ENCODE measurements around the gene CFAP43. TPM values are rescaled to one million over a fixed set of nuclear protein-coding genes. Genes with fewer than 3 reads are reported as not detected.

CFAP43 gene
- total and polyA plus RNA-seq, 10 of the 15 experiments (the other 5 are each of a cell fraction or from before 2014, with no cell fraction given), result 0.06 to 0.14 (median 0.10) TPM; not detected in 5

- ChIA-PET SMC1A (ENCODE audit: uncharacterized antibody, unreplicated experiment) (interaction anchor here (1.0 to 7.3 kb wide), 9 partner anchors 8 to 369 kb away, joined by 3 to 30 read pairs (median 5); no protein-coding TSS in a partner anchor), CTCF (interaction anchor here (0.6 to 13.2 kb wide), 12 partner anchors 10 to 1322 kb away, joined by 3 to 105 read pairs (median 4); partner anchors contain the start of gene CFAP58), POLR2A (interaction anchor here (1.0 to 4.8 kb wide), 12 partner anchors 10 to 334 kb away, joined by 3 to 36 read pairs (median 4); partner anchors contain the start of genes CFAP43, GSTO2, ITPRIP and SFR1), RAD21 (ENCODE audit: unreplicated experiment) (interaction anchor here (0.7 to 3.9 kb wide), 5 partner anchors 10 to 131 kb away, joined by 3 to 24 read pairs (median 3); partner anchors contain the start of gene ITPRIP)
- H3K27me3 ChIP-seq (replicated peaks in 1 of 2; ENCODE audit: control insufficient read depth in 2 of 2, insufficient read depth in 2 of 2, low read length in 1 of 2), result no peaks in the 10 kb centered on the region
- intact Hi-C loops (cut with micrococcal nuclease; ENCODE audit: unreplicated experiment) (no loop called here), in situ Hi-C loops (cut with MboI) (no loop called here)
- H3K79me2 ChIP-seq (ENCODE audit: control insufficient read depth, insufficient read depth, low read length), result peaks cover 45% of the 10 kb centered on the region
- peaks cover 8% of the 10 kb centered on the region for H3K4me1 ChIP-seq (ENCODE audit: control insufficient read depth, insufficient read depth, low read length)
- TF ChIP-seq EGR1 (IDR thresholded peaks at IDR 0.05; ENCODE audit: borderline replicate concordance in 1 of 2, low read depth in 2 of 2, low read length in 2 of 2) (no peak), RELB (IDR thresholded peaks at IDR 0.05; ENCODE audit: low read depth) (0 out of 2 replicates have a peak, but pooled peaks have one; percentile 22), SMAD5 (IDR thresholded peaks at IDR 0.05; ENCODE audit: low read depth) (0 out of 2 replicates have a peak, but pooled peaks have one; percentile 18), MTA2 (IDR thresholded peaks at IDR 0.05; ENCODE audit: low read depth) (no peak), IKZF2 (IDR thresholded peaks at IDR 0.05) (peak; percentile 6 to 30; a peak in 3 of 4 replicates), ASH2L (IDR thresholded peaks at IDR 0.05; ENCODE audit: borderline replicate concordance, low read depth) (0 out of 2 replicates have a peak, but pooled peaks have one; percentile 14), SPI1 (IDR thresholded peaks at IDR 0.05; ENCODE audit: borderline replicate concordance, insufficient read depth, low read depth, low read length) (peak; percentile 37; the same call in 1 of the 2 replicates)
- ATAC-seq, result peak; percentile 68
- BruUV-seq (replicated peaks), result no TSS peak
- peak overlapping the region; percentile 92 for H3K9ac ChIP-seq (ENCODE audit: control insufficient read depth, insufficient read depth, low read length)
- peak overlapping the region; percentile 82 for H3K4me2 ChIP-seq (ENCODE audit: control insufficient read depth, insufficient read depth)
- H4K20me1 ChIP-seq (ENCODE audit: control insufficient read depth, insufficient read depth), result no peaks in the 10 kb centered on the region
- FAIRE-seq, result peak; percentile 65
- H2AFZ ChIP-seq (ENCODE audit: control insufficient read depth, low read depth, low read length), result peak overlapping the region; percentile 77
- WGBS (ENCODE audit: insufficient coverage, insufficient replicate concordance, low lambda C conversion rate, missing lambda C conversion rate), result under 1% methylated on average over 12 of the region's 12 CpGs
- peak overlapping the region; percentile 81 for H3K4me3 ChIP-seq
- DNase-seq (ENCODE audit: low read depth, low spot score), result no peak
- peaks cover 0 to 24% of the 10 kb centered on the region in 2 experiments; a peak in 2 of 4 replicates for H3K36me3 ChIP-seq (ENCODE audit: control insufficient read depth in 2 of 2, insufficient read depth in 2 of 2, low read length in 1 of 2)
- no peaks in the 10 kb centered on the region for H3K9me3 ChIP-seq (replicated peaks; ENCODE audit: control insufficient read depth, insufficient read depth, low read length)
- peak overlapping the region; percentile 89 for H3K27ac ChIP-seq (ENCODE audit: control insufficient read depth, insufficient read depth)
These were observed 23.3 kb upstream of the CFAP43 start for GRCh38 chr10:104255311-104255981.

Measured in GM12878 (cell line).